WTC11 (cell line): ENCODE results near the gene WDR1. TPM values are rescaled to one million over a fixed set of nuclear protein-coding genes. Genes with fewer than 3 reads are reported as not detected.

Experiments used
- ATAC-seq: fragments of 200-7000 bp; cut with Tn5 transposase; 2 replicates; pipeline ENCODE4 v1.10.0; 2021; ENCODE audit warnings: mild to moderate bottlenecking, moderate library complexity
- CTCF ChIA-PET: fragments of 300-600 bp; sonication (Branson Sonifier 250); formaldehyde crosslinking; loops from one replicate; lab custom pipeline; 2021; ENCODE audit warnings: antibody characterized with exemption; lab: Charles Lee
- POLR2A ChIA-PET: fragments of 350-600 bp; sonication (Branson Sonifier 250); formaldehyde crosslinking; loops from one replicate; lab custom pipeline; 2021; ENCODE audit warnings: antibody characterized with exemption; lab: Charles Lee
- DNase-seq: peaks from one replicate; pipeline ENCODE4 v3.0.0; 2021; ENCODE audit warnings: low spot score
- H3K27ac Mint-ChIP-seq: 2 replicates; pipeline ENCODE4 v1.8.0; 2021; ENCODE audit warnings: mixed read lengths
- H3K27me3 Mint-ChIP-seq: 2 replicates; pipeline ENCODE4 v1.8.0; 2021; ENCODE audit warnings: low read depth, mild to moderate bottlenecking, moderate library complexity, mixed read lengths
- H3K36me3 Mint-ChIP-seq: 2 replicates; pipeline ENCODE4 v1.8.0; 2021; ENCODE audit warnings: mixed read lengths
- H3K4me1 Mint-ChIP-seq: 2 replicates; pipeline ENCODE4 v1.8.0; 2022; ENCODE audit warnings: mixed read lengths
- H3K4me3 Mint-ChIP-seq: 2 replicates; pipeline ENCODE4 v1.8.0; 2021; ENCODE audit warnings: mild to moderate bottlenecking, moderate library complexity, mixed read lengths
- H3K9me3 Mint-ChIP-seq: 2 replicates; pipeline ENCODE4 v1.8.0; 2021; ENCODE audit warnings: mixed read lengths
- CREB1 ChIP-seq: sonication (generic); formaldehyde crosslinking; IDR thresholded peaks from 2 replicates; pipeline ENCODE4 v1.8.0; 2023; ENCODE audit warnings: mild to moderate bottlenecking, missing genetic modification reagents
- CREM ChIP-seq: sonication (generic); formaldehyde crosslinking; IDR thresholded peaks from 2 replicates; pipeline ENCODE4 v1.8.1; 2022; ENCODE audit warnings: mild to moderate bottlenecking, missing genetic modification reagents, moderate library complexity
- E2F1 ChIP-seq: sonication (generic); formaldehyde crosslinking; IDR thresholded peaks from 2 replicates; pipeline ENCODE4 v1.8.0; 2022; ENCODE audit warnings: mild to moderate bottlenecking, missing genetic modification reagents
- FOXJ3 ChIP-seq: sonication (generic); formaldehyde crosslinking; IDR thresholded peaks from 2 replicates; pipeline ENCODE4 v1.9.0; 2021; ENCODE audit warnings: missing genetic modification reagents, mild to moderate bottlenecking, borderline replicate concordance
- GABPB1 ChIP-seq: sonication (generic); formaldehyde crosslinking; IDR thresholded peaks from 2 replicates; pipeline ENCODE4 v1.8.1; 2023; ENCODE audit warnings: mild to moderate bottlenecking, missing genetic modification reagents
- HMGA2 ChIP-seq: fragments of 250-450 bp; sonication (Bioruptor Pico); IDR thresholded peaks from 2 replicates; pipeline ENCODE4 v1.4.0; 2021; ENCODE audit warnings: mild to moderate bottlenecking, moderate library complexity
- MAX ChIP-seq: sonication (generic); formaldehyde crosslinking; IDR thresholded peaks from 2 replicates; pipeline ENCODE4 v1.8.0; 2022; ENCODE audit warnings: mild to moderate bottlenecking, missing genetic modification reagents
- MYBL2 ChIP-seq: sonication (generic); formaldehyde crosslinking; IDR thresholded peaks from 2 replicates; pipeline ENCODE4 v1.8.1; 2023; ENCODE audit warnings: mild to moderate bottlenecking, moderate library complexity, missing genetic modification reagents
- NFYB ChIP-seq: sonication (generic); formaldehyde crosslinking; conservative IDR thresholded peaks from 2 replicates; pipeline ENCODE4 v1.8.0; 2022; ENCODE audit warnings: low read depth, missing genetic modification reagents
- RELA ChIP-seq: sonication (generic); formaldehyde crosslinking; IDR thresholded peaks from 2 replicates; pipeline ENCODE4 v1.8.1; 2022; ENCODE audit warnings: missing genetic modification reagents, mild to moderate bottlenecking, borderline replicate concordance
- RORB ChIP-seq: fragments of 250-450 bp; sonication (Bioruptor Pico); IDR thresholded peaks from 2 replicates; pipeline ENCODE4 v1.9.0; 2021; ENCODE audit warnings: mild to moderate bottlenecking
- USF2 ChIP-seq: sonication (generic); formaldehyde crosslinking; IDR thresholded peaks from 2 replicates; pipeline ENCODE4 v1.8.1; 2023; ENCODE audit warnings: mild to moderate bottlenecking, missing genetic modification reagents, moderate library complexity
- ZNF121 ChIP-seq: sonication (generic); formaldehyde crosslinking; IDR thresholded peaks from 2 replicates; pipeline ENCODE4 v1.8.0; 2023; ENCODE audit warnings: missing genetic modification reagents
- ZNF138 ChIP-seq: sonication (generic); formaldehyde crosslinking; conservative IDR thresholded peaks from 2 replicates; pipeline ENCODE4 v1.8.1; 2022; ENCODE audit warnings: mild to moderate bottlenecking, moderate library complexity, missing genetic modification reagents
- ZNF281 ChIP-seq: sonication (generic); formaldehyde crosslinking; IDR thresholded peaks from 2 replicates; pipeline ENCODE4 v1.8.0; 2023; ENCODE audit warnings: mild to moderate bottlenecking, missing genetic modification reagents
- ZNF416 ChIP-seq: fragments of 250-450 bp; sonication (Bioruptor Pico); IDR thresholded peaks from 2 replicates; pipeline ENCODE4 v1.9.0; 2021; ENCODE audit warnings: mild to moderate bottlenecking, inconsistent platforms
- total RNA-seq: library from RNA; stranded (reverse); gene quantifications from 3 replicates; pipeline ENCODE4 v1.2.3, GENCODE V29; 2021
- TF ChIP-seq, protein P1 (sequence below): sonication (generic); formaldehyde crosslinking; IDR thresholded peaks from 2 replicates; pipeline ENCODE4 v1.8.0; 2022; ENCODE audit warnings: mild to moderate bottlenecking, missing genetic modification reagents
- TF ChIP-seq, protein P2 (sequence below): sonication (generic); formaldehyde crosslinking; IDR thresholded peaks from 2 replicates; pipeline ENCODE4 v1.8.1; 2023; ENCODE audit warnings: mild to moderate bottlenecking, missing genetic modification reagents

WDR1 gene
- total RNA-seq, 1 experiment from 2014 or later = 288 TPM

DNA sequence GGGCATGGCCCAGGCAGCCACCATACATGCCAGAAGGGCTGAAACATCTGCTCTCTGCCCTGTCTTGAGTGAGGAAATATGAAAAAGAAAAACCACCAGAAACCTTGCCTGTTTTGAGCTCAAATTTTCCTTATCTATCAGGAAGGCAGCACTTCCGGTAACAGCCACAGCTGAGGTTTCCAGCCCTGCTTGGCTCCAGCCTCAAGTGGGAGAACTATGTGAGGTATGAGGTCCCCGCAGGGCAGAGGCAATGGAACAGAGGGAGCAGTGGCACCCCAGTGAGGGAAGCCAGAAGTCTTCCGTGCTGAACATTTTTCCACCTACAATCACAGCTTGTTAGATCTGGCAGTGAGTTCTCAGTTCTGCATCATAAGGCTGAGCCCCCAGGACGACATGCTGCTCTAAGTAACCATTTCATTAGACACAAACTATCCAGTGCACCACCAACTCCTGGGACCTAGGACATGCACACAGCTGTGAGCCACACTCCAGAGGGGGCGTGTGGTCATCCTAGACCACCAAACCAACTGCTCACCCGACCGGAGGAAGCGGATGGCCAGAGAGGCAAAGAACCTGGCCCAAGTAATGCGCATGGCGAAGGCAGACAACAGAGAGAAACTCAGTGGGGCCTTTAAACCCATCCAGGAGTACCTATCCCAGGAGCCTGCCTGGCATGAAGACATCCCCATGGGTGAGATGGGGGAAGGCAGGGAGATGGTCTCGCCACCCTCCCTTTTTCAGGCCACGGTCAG lies 22.6 kb downstream of the WDR1 start:
- Mint-ChIP-seq H3K4me1 (peaks cover 23% of the 10 kb centered on the region), H3K27me3 (no peaks in the 10 kb centered on the region), H3K9me3 (no peaks in the 10 kb centered on the region), H3K4me3 (no peak overlapping the region), H3K36me3 (peaks cover 86% of the 10 kb centered on the region), H3K27ac (peak overlapping the region; percentile 33; the same call in 1 of the 2 replicates)
- ATAC-seq (no peak), DNase-seq (no peak)
- TF ChIP-seq, protein P1, sequence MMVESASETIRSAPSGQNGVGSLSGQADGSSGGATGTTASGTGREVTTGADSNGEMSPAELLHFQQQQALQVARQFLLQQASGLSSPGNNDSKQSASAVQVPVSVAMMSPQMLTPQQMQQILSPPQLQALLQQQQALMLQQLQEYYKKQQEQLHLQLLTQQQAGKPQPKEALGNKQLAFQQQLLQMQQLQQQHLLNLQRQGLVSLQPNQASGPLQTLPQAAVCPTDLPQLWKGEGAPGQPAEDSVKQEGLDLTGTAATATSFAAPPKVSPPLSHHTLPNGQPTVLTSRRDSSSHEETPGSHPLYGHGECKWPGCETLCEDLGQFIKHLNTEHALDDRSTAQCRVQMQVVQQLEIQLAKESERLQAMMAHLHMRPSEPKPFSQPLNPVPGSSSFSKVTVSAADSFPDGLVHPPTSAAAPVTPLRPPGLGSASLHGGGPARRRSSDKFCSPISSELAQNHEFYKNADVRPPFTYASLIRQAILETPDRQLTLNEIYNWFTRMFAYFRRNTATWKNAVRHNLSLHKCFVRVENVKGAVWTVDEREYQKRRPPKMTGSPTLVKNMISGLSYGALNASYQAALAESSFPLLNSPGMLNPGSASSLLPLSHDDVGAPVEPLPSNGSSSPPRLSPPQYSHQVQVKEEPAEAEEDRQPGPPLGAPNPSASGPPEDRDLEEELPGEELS (CRISPR knock-in tag) = no peak
- no peak for TF ChIP-seq MAX (CRISPR knock-in tag)
- no peak for TF ChIP-seq FOXJ3 (CRISPR knock-in tag)
- TF ChIP-seq ZNF416 (CRISPR knock-in tag) = no peak
- no peak for TF ChIP-seq RORB (CRISPR knock-in tag)
- ChIA-PET POLR2A (interaction anchor here (0.6 kb wide), 1 partner anchor 16 kb away, joined by 4 read pairs; no protein-coding TSS in a partner anchor), CTCF (interaction anchor here (1.9 kb wide), 1 partner anchor 64 kb away, joined by 5 read pairs; no protein-coding TSS in a partner anchor)

DNA sequence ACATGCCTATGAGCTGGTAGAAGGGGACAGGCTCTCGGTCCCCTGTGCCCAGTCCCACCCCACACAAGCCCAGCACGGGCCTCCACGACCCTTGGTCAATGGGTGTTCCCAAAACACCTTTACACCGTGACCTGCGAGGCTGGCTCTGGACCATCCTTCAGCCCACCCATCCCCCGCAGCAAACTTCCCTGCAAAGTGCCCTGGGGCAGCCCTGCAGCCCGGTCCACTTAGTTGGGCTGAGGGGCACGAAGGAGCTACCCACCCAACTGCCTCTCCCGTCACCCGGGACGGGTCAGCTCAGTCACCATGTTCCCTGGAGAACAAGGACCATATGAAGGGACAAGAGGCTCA lies 23.4 kb downstream of the WDR1 start:
- no peaks in the 10 kb centered on the region for H3K27me3 Mint-ChIP-seq
- ChIA-PET POLR2A (interaction anchor here (0.8 kb wide), 1 partner anchor 24 kb away, joined by 3 read pairs; the partner anchor contains the start of gene WDR1), CTCF (interaction anchor here (1.9 kb wide), 1 partner anchor 65 kb away, joined by 5 read pairs; no protein-coding TSS in a partner anchor)
- TF ChIP-seq MYBL2 (CRISPR knock-in tag) (no peak), USF2 (CRISPR knock-in tag) (0 out of 2 replicates have a peak, but pooled peaks have one; percentile 11), ZNF138 (CRISPR knock-in tag) (no peak)
- no peak overlapping the region for H3K4me3 Mint-ChIP-seq
- no peaks in the 10 kb centered on the region for H3K9me3 Mint-ChIP-seq
- H3K36me3 Mint-ChIP-seq = peaks cover 85% of the 10 kb centered on the region
- H3K4me1 Mint-ChIP-seq = peaks cover 23% of the 10 kb centered on the region
- DNase-seq (no peak), ATAC-seq (no peak)
- no peak overlapping the region for H3K27ac Mint-ChIP-seq

- Mint-ChIP-seq H3K4me3 (no peak overlapping the region), H3K4me1 (peaks cover 23% of the 10 kb centered on the region), H3K27me3 (no peaks in the 10 kb centered on the region), H3K9me3 (no peaks in the 10 kb centered on the region), H3K27ac (peak overlapping the region; percentile 93; the same call in 1 of the 2 replicates), H3K36me3 (peaks cover 85% of the 10 kb centered on the region)
- TF ChIP-seq E2F1 (CRISPR knock-in tag) (no peak), GABPB1 (CRISPR knock-in tag) (no peak), HMGA2 (CRISPR knock-in tag) (no peak), CREB1 (CRISPR knock-in tag) (no peak), ZNF281 (no peak), ZNF121 (CRISPR knock-in tag) (no peak), CREM (no peak), NFYB (no peak), RELA (no peak), MYBL2 (CRISPR knock-in tag) (no peak)
- TF ChIP-seq, protein P2, sequence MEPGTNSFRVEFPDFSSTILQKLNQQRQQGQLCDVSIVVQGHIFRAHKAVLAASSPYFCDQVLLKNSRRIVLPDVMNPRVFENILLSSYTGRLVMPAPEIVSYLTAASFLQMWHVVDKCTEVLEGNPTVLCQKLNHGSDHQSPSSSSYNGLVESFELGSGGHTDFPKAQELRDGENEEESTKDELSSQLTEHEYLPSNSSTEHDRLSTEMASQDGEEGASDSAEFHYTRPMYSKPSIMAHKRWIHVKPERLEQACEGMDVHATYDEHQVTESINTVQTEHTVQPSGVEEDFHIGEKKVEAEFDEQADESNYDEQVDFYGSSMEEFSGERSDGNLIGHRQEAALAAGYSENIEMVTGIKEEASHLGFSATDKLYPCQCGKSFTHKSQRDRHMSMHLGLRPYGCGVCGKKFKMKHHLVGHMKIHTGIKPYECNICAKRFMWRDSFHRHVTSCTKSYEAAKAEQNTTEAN (CRISPR knock-in tag) = no peak
- DNase-seq (no peak), ATAC-seq (no peak)
- POLR2A ChIA-PET = interaction anchor here (0.8 kb wide), 1 partner anchor 24 kb away, joined by 3 read pairs; the partner anchor contains the start of gene WDR1
- CTCF ChIA-PET = no interaction called here
These were observed 23.9 kb downstream of the WDR1 start for GRCh38 chr4:10092481-10093270.
